ENCODE data around the gene SLC7A1.
"Not testable (repeated sequence)": the region's sequence is repeated elsewhere in the genome, so short reads cannot be mapped to it uniquely, and the experiment has no call there.

SLC7A1 gene

GRCh38 chr13:29595380-29596063 is at the start of gene SLC7A1:
Gene SLC7A1 (minus strand): TSS chr13:29595688. CDS start chr13:29536188, 59,500 bp downstream.
- DNase-seq (ENCODE audit: low read depth), result peak; percentile 70
- TF ChIP-seq CTCF (IDR thresholded peaks at IDR 0.05; ENCODE audit: low read length, missing control alignments), result no peak
- H3K4me3 ChIP-seq (replicated peaks; ENCODE audit: low read depth, low read length), result peak within 1 kb of the TSS; percentile 63

- no peak overlapping the region for H3K4me3 ChIP-seq (replicated peaks; ENCODE audit: low read depth, low read length)
- DNase-seq (ENCODE audit: low read depth), result no peak
- no peak for TF ChIP-seq CTCF (IDR thresholded peaks at IDR 0.05; ENCODE audit: low read length, missing control alignments)
Measured at GRCh38 chr13:29640665-29641064, 45.2 kb upstream of the SLC7A1 start.

GRCh38 chr13:29636831-29637230 is 41.3 kb upstream of the SLC7A1 start:
- not testable (repeated sequence) for H3K4me3 ChIP-seq (replicated peaks; ENCODE audit: low read depth, low read length); DNase-seq (ENCODE audit: low read depth)

- no peak for TF ChIP-seq CTCF (IDR thresholded peaks at IDR 0.05; ENCODE audit: low read length, missing control alignments)
- H3K4me3 ChIP-seq (replicated peaks; ENCODE audit: low read depth, low read length), result no peak overlapping the region
- no peak for DNase-seq (ENCODE audit: low read depth)
Measured at GRCh38 chr13:29624997-29625396, 29.5 kb upstream of the SLC7A1 start.

GRCh38 chr13:29621841-29622240 is 26.4 kb upstream of the SLC7A1 start:
- TF ChIP-seq CTCF (IDR thresholded peaks at IDR 0.05; ENCODE audit: low read length, missing control alignments), result no peak
- no peak overlapping the region for H3K4me3 ChIP-seq (replicated peaks; ENCODE audit: low read depth, low read length)

GRCh38 chr13:29621051-29621800 is 25.7 kb upstream of the SLC7A1 start:
- no peak for TF ChIP-seq CTCF (IDR thresholded peaks at IDR 0.05; ENCODE audit: low read length, missing control alignments)
- H3K4me3 ChIP-seq (replicated peaks; ENCODE audit: low read depth, low read length), result no peak overlapping the region
- no peak for DNase-seq (ENCODE audit: low read depth)

More at GRCh38 chr13:29621841-29622240, 26.4 kb upstream of the SLC7A1 start:
- DNase-seq (ENCODE audit: low read depth), result no peak

- no peak for TF ChIP-seq CTCF (IDR thresholded peaks at IDR 0.05; ENCODE audit: low read length, missing control alignments)
- H3K4me3 ChIP-seq (replicated peaks; ENCODE audit: low read depth, low read length), result no peak overlapping the region
- DNase-seq (ENCODE audit: low read depth), result no peak
Measured at GRCh38 chr13:29619995-29620394, 24.5 kb upstream of the SLC7A1 start.
